HG03280 (cell line): ENCODE measurements around the gene GARNL3.

ENCODE experiments used
- ATAC-seq: cut with Tn5 transposase; IDR thresholded peaks from one replicate; pipeline ENCODE4 v1.9.1; 2021; ENCODE audit warnings: mild to moderate bottlenecking, moderate library complexity; ENCODE audit not compliant: unreplicated experiment

Gene GARNL3

GRCh38 chr9:127264462-127265219 is at the start of gene GARNL3:
Gene GARNL3, plus strand, starts transcription at chr9:127264774. Its CDS starts 104 bp downstream, at chr9:127264878.
- no peak for ATAC-seq

GRCh38 chr9:127215268-127216209 is 49.0 kb upstream of the GARNL3 start:
- no peak for ATAC-seq

GRCh38 chr9:127216210-127216887 is 48.2 kb upstream of the GARNL3 start:
- no peak for ATAC-seq

GRCh38 chr9:127216888-127217217 is 47.7 kb upstream of the GARNL3 start:
- no peak for ATAC-seq

- ATAC-seq: no peak
Observed at GRCh38 chr9:127218818-127219217, 45.8 kb upstream of the GARNL3 start.

GRCh38 chr9:127219520-127219919 is 45.1 kb upstream of the GARNL3 start:
- no peak for ATAC-seq

- ATAC-seq: no peak
Observed at GRCh38 chr9:127221695-127222094, 42.9 kb upstream of the GARNL3 start.

GRCh38 chr9:127222388-127223095 is 42.0 kb upstream of the GARNL3 start:
- no peak for ATAC-seq

- no peak for ATAC-seq
Observed at GRCh38 chr9:127223266-127223665, 41.3 kb upstream of the GARNL3 start.

GRCh38 chr9:127223810-127224177 is 40.8 kb upstream of the GARNL3 start:
- no peak for ATAC-seq

- peak; percentile 67 for ATAC-seq
Observed at GRCh38 chr9:127224178-127224882, 40.2 kb upstream of the GARNL3 start.

- ATAC-seq: peak; percentile 57
Observed at GRCh38 chr9:127224883-127225739, 39.5 kb upstream of the GARNL3 start.

GRCh38 chr9:127225801-127226625 is 38.6 kb upstream of the GARNL3 start:
- no peak for ATAC-seq

GRCh38 chr9:127229691-127230417 is 34.7 kb upstream of the GARNL3 start:
- no peak for ATAC-seq

- no peak for ATAC-seq
Observed at GRCh38 chr9:127231666-127232065, 32.9 kb upstream of the GARNL3 start.

- no peak for ATAC-seq
Observed at GRCh38 chr9:127232833-127233549, 31.6 kb upstream of the GARNL3 start.

GRCh38 chr9:127233550-127233949 is 31.0 kb upstream of the GARNL3 start:
- ATAC-seq: no peak
